Thymus (tissue), 11 donors: ENCODE results near the gene NR1I3. TPM values are rescaled to one million over a fixed set of nuclear protein-coding genes. Genes with fewer than 3 reads are reported as not detected.

Source experiments
- DNase-seq, 9 donors: peaks; one replicate each; pipeline ENCODE4 v3.0.0-alpha.2; 2013; ENCODE audit warnings: low spot score in 9 of 9, low read depth in 6 of 9, missing footprints in 1 of 9
- H3K27ac ChIP-seq, 2 donors: one replicate each; pipeline ENCODE4 v1.5.1; 2013; ENCODE audit warnings: control low read depth in 1 of 2, low read depth in 1 of 2, low read length in 1 of 2, mild to moderate bottlenecking in 1 of 2, moderate library complexity in 1 of 2
- H3K27me3 ChIP-seq, 2 donors: one replicate each; pipeline ENCODE4 v1.5.1; 2013; ENCODE audit warnings: low read length in 1 of 2; ENCODE audit not compliant: control insufficient read depth in 2 of 2, insufficient read depth in 1 of 2
- H3K36me3 ChIP-seq, 2 donors: one replicate each; pipeline ENCODE4 v1.5.1; 2013; ENCODE audit warnings: low read length in 1 of 2, mild to moderate bottlenecking in 1 of 2, moderate library complexity in 1 of 2; ENCODE audit not compliant: control insufficient read depth in 2 of 2, insufficient read depth in 2 of 2
- H3K4me1 ChIP-seq, 2 donors: one replicate each; pipeline ENCODE4 v1.5.1; 2013; ENCODE audit warnings: low read length in 2 of 2; ENCODE audit not compliant: control insufficient read depth in 2 of 2, insufficient read depth in 2 of 2
- H3K4me3 ChIP-seq, 2 donors: one replicate each; pipeline ENCODE4 v1.5.1; 2013; ENCODE audit warnings: low read length in 2 of 2, control low read depth in 1 of 2, mild to moderate bottlenecking in 1 of 2
- H3K9me3 ChIP-seq, 2 donors: one replicate each; pipeline ENCODE4 v1.5.1; 2013; ENCODE audit warnings: low read length in 1 of 2, mild to moderate bottlenecking in 1 of 2; ENCODE audit not compliant: control insufficient read depth in 2 of 2, insufficient read depth in 1 of 2
- WGBS: extraction: QIAGEN DNeasy Blood & Tissue Kit; methylation state at CpG from one replicate; pipeline ENCODE4 v1.1.7; 2013; 5-methylcytosine and 5-hydroxymethylcytosine counted together
- polyA plus RNA-seq: library from polyadenylated mRNA; stranded (reverse); fragments of 200-250 nt; gene quantifications from one replicate; pipeline ENCODE4 v1.2.3, GENCODE V29; 2013
- total RNA-seq: library from RNA; stranded (reverse); fragments of 120-200 nt; gene quantifications from one replicate; pipeline ENCODE4 v1.2.4, GENCODE V29; 2013
- donor health status: healthy.

The NR1I3 gene
- total and polyA plus RNA-seq, 2 donors, result 0.14 TPM; not detected in 1

- no peak for DNase-seq
- H3K36me3 ChIP-seq, result no peaks in the 10 kb centered on the region
- peaks cover 12 to 52% of the 10 kb centered on the region in 2 donors for H3K4me1 ChIP-seq
- H3K4me3 ChIP-seq, result no peak overlapping the region
- peak overlapping the region in 1 of 2 donors; percentile 26 for H3K27ac ChIP-seq
- no peaks in the 10 kb centered on the region for H3K9me3 ChIP-seq
- H3K27me3 ChIP-seq, result peaks cover 0 to 2% of the 10 kb centered on the region in 2 donors
- 80% methylated on average over 3 of the region's 3 CpGs for WGBS
Observed at GRCh38 chr1:161187311-161187710, 50.7 kb downstream of the NR1I3 start.

GRCh38 chr1:161185732-161186311 is 52.2 kb downstream of the NR1I3 start:
- Histone ChIP-seq H3K27me3 (no peaks in the 10 kb centered on the region), H3K27ac (peak overlapping the region; percentile 86 to 97), H3K9me3 (no peaks in the 10 kb centered on the region), H3K4me1 (peaks cover 12 to 55% of the 10 kb centered on the region in 2 donors), H3K36me3 (no peaks in the 10 kb centered on the region), H3K4me3 (peak overlapping the region in 1 of 2 donors; percentile 7)
- DNase-seq, result peak in 1 of 9 donors; percentile 49
- 12% methylated on average over 2 of the region's 2 CpGs for WGBS

- DNase-seq, result peak in 8 of 9 donors; percentile 62 to 93 (median 78)
Observed at GRCh38 chr1:161185282-161185682, 52.7 kb downstream of the NR1I3 start.

GRCh38 chr1:161182214-161182613 is 55.8 kb downstream of the NR1I3 start:
- Histone ChIP-seq H3K4me3 (no peak overlapping the region), H3K36me3 (no peaks in the 10 kb centered on the region), H3K27me3 (no peaks in the 10 kb centered on the region), H3K9me3 (no peaks in the 10 kb centered on the region), H3K27ac (peak overlapping the region; percentile 45 to 52), H3K4me1 (peaks cover 16 to 53% of the 10 kb centered on the region in 2 donors)
- DNase-seq, result peak in 1 of 9 donors; percentile 47
- 96% methylated on average over 1 of the region's 1 CpG for WGBS

More at GRCh38 chr1:161185282-161185682, 52.7 kb downstream of the NR1I3 start:
- H3K4me1 ChIP-seq, result peaks cover 12 to 55% of the 10 kb centered on the region in 2 donors
- H3K4me3 ChIP-seq, result no peak overlapping the region
- peak overlapping the region; percentile 86 to 97 for H3K27ac ChIP-seq
- H3K27me3 ChIP-seq, result no peaks in the 10 kb centered on the region
- no peaks in the 10 kb centered on the region for H3K9me3 ChIP-seq
- 0% methylated on average over 3 of the region's 3 CpGs for WGBS
- H3K36me3 ChIP-seq, result no peaks in the 10 kb centered on the region

GRCh38 chr1:161180639-161181038 is 57.4 kb downstream of the NR1I3 start:
- no peaks in the 10 kb centered on the region for H3K27me3 ChIP-seq
- H3K4me1 ChIP-seq, result peaks cover 16 to 52% of the 10 kb centered on the region in 2 donors
- H3K27ac ChIP-seq, result no peak overlapping the region
- H3K36me3 ChIP-seq, result peaks cover 0 to 3% of the 10 kb centered on the region in 2 donors
- no peak overlapping the region for H3K4me3 ChIP-seq
- WGBS, result 87% methylated on average over 1 of the region's 1 CpG
- H3K9me3 ChIP-seq, result no peaks in the 10 kb centered on the region
- peak in 1 of 9 donors; percentile 39 for DNase-seq

GRCh38 chr1:161179698-161180097 is 58.3 kb downstream of the NR1I3 start:
- H3K27ac ChIP-seq, result no peak overlapping the region
- no peak for DNase-seq
- 97% methylated on average over 3 of the region's 3 CpGs for WGBS

More at GRCh38 chr1:161179698-161180097, 58.3 kb downstream of the NR1I3 start:
- Histone ChIP-seq H3K9me3 (no peaks in the 10 kb centered on the region), H3K27me3 (no peaks in the 10 kb centered on the region), H3K36me3 (peaks cover 5 to 11% of the 10 kb centered on the region in 2 donors), H3K4me1 (peaks cover 12 to 44% of the 10 kb centered on the region in 2 donors), H3K4me3 (no peak overlapping the region)

Other genes starting within 250 kb of the NR1I3 start
- 28.3 TPM for gene F11R, start 217.1 kb downstream of the NR1I3 start, total RNA-seq
- 43.0 TPM for gene F11R, start 217.1 kb downstream of the NR1I3 start, polyA plus RNA-seq
- gene TSTD1, start 199.2 kb downstream of the NR1I3 start, total RNA-seq, result 73.0 TPM
- 149 TPM for gene TSTD1, start 199.2 kb downstream of the NR1I3 start, polyA plus RNA-seq
- 81.8 TPM for gene USF1, start 192.2 kb downstream of the NR1I3 start, total RNA-seq
- 148 TPM for gene USF1, start 192.2 kb downstream of the NR1I3 start, polyA plus RNA-seq
- gene ARHGAP30, start 168.3 kb downstream of the NR1I3 start, total RNA-seq, result 65.7 TPM
- 40.8 TPM for gene ARHGAP30, start 168.3 kb downstream of the NR1I3 start, polyA plus RNA-seq
- 0.66 TPM for gene NECTIN4, start 148.6 kb downstream of the NR1I3 start, total RNA-seq
- gene NECTIN4, start 148.6 kb downstream of the NR1I3 start, polyA plus RNA-seq, result 4.7 TPM
- gene KLHDC9, start 139.8 kb downstream of the NR1I3 start, total RNA-seq, result 1.9 TPM
- 4.7 TPM for gene KLHDC9, start 139.8 kb downstream of the NR1I3 start, polyA plus RNA-seq
- 48.2 TPM for gene PFDN2, start 120.2 kb downstream of the NR1I3 start, total RNA-seq
- gene PFDN2, start 120.2 kb downstream of the NR1I3 start, polyA plus RNA-seq, result 152 TPM
- 28.0 TPM for gene NIT1, start 120.1 kb downstream of the NR1I3 start, total RNA-seq
- gene NIT1, start 120.1 kb downstream of the NR1I3 start, polyA plus RNA-seq, result 61.4 TPM
- gene DEDD, start 105.5 kb downstream of the NR1I3 start, total RNA-seq, result 14.7 TPM
- gene DEDD, start 105.5 kb downstream of the NR1I3 start, polyA plus RNA-seq, result 24.8 TPM
- gene UFC1, start 84.2 kb downstream of the NR1I3 start, total RNA-seq, result 93.5 TPM
- gene UFC1, start 84.2 kb downstream of the NR1I3 start, polyA plus RNA-seq, result 118 TPM
- 10.0 TPM for gene USP21, start 78.7 kb downstream of the NR1I3 start, total RNA-seq
- gene USP21, start 78.7 kb downstream of the NR1I3 start, polyA plus RNA-seq, result 23.4 TPM
- 19.9 TPM for gene PPOX, start 71.8 kb downstream of the NR1I3 start, total RNA-seq
- 50.4 TPM for gene PPOX, start 71.8 kb downstream of the NR1I3 start, polyA plus RNA-seq
- 14.3 TPM for gene B4GALT3, start 60.7 kb downstream of the NR1I3 start, total RNA-seq
- 32.0 TPM for gene B4GALT3, start 60.7 kb downstream of the NR1I3 start, polyA plus RNA-seq
- gene ADAMTS4, start 39.1 kb downstream of the NR1I3 start, total RNA-seq, result 0.61 TPM
- 3.0 TPM for gene ADAMTS4, start 39.1 kb downstream of the NR1I3 start, polyA plus RNA-seq
- gene NDUFS2, start 35.8 kb downstream of the NR1I3 start, total RNA-seq, result 67.7 TPM
- gene NDUFS2, start 35.8 kb downstream of the NR1I3 start, polyA plus RNA-seq, result 39.9 TPM
- 24.0 TPM for gene FCER1G, start 22.9 kb downstream of the NR1I3 start, total RNA-seq
- gene FCER1G, start 22.9 kb downstream of the NR1I3 start, polyA plus RNA-seq, result 262 TPM
- gene APOA2, start 14.6 kb downstream of the NR1I3 start, total RNA-seq, result 1.7 TPM
- gene APOA2, start 14.6 kb downstream of the NR1I3 start, polyA plus RNA-seq, result 4.9 TPM
- gene TOMM40L, start 12.1 kb downstream of the NR1I3 start, total RNA-seq, result 9.6 TPM
- 9.1 TPM for gene TOMM40L, start 12.1 kb downstream of the NR1I3 start, polyA plus RNA-seq
- gene PCP4L1, start 20.5 kb upstream of the NR1I3 start, total RNA-seq, result 2.4 TPM
- gene PCP4L1, start 20.5 kb upstream of the NR1I3 start, polyA plus RNA-seq, result 8.9 TPM
- gene MPZ, start 71.8 kb upstream of the NR1I3 start, total RNA-seq, result 3.6 TPM
- 4.5 TPM for gene MPZ, start 71.8 kb upstream of the NR1I3 start, polyA plus RNA-seq
- 19.8 TPM for gene SDHC, start 76.2 kb upstream of the NR1I3 start, total RNA-seq
- 93.5 TPM for gene SDHC, start 76.2 kb upstream of the NR1I3 start, polyA plus RNA-seq
- gene CFAP126, start 129.7 kb upstream of the NR1I3 start, total RNA-seq, result 0.09 TPM
- 1.0 TPM for gene CFAP126, start 129.7 kb upstream of the NR1I3 start, polyA plus RNA-seq